Activated T-helper 17 cell treated with anti-CD3 and anti-CD28 coated beads, Interleukin-2, amount 50 U/mL, for 72 hours (primary cell): Measurements from ENCODE around the gene SMAD7. TPM values are rescaled to one million over a fixed set of nuclear protein-coding genes. Genes with fewer than 3 reads are reported as not detected.

Experiments used
- ATAC-seq: fragments of 150-1000 bp; cut with Tn5 transposase; replicated peaks from 2 replicates; pipeline ENCODE4 v1.10.0; 2021; ENCODE audit warnings: mild to moderate bottlenecking, moderate library complexity
- H3K27ac Mint-ChIP-seq: one replicate; pipeline ENCODE4 v1.8.0; 2022; ENCODE audit warnings: mixed read lengths
- H3K27me3 Mint-ChIP-seq: one replicate; pipeline ENCODE4 v1.8.0; 2022; ENCODE audit warnings: mixed read lengths
- H3K36me3 Mint-ChIP-seq: one replicate; pipeline ENCODE4 v1.8.0; 2022; ENCODE audit warnings: low read depth, mild to moderate bottlenecking, mixed read lengths
- H3K4me1 Mint-ChIP-seq: one replicate; pipeline ENCODE4 v1.8.0; 2022; ENCODE audit warnings: mixed read lengths
- H3K4me3 Mint-ChIP-seq: one replicate; pipeline ENCODE4 v1.8.0; 2022; ENCODE audit warnings: mild to moderate bottlenecking, mixed read lengths
- H3K9me3 Mint-ChIP-seq: one replicate; pipeline ENCODE4 v1.8.0; 2022; ENCODE audit warnings: mixed read lengths
- total RNA-seq, 2 donors: library from RNA; stranded (reverse); gene quantifications; one replicate each; pipeline ENCODE4 v1.2.3, GENCODE V29; 2022

Gene SMAD7
- total RNA-seq, 2 donors from 2014 or later = 23.4 to 40.7 TPM

DNA sequence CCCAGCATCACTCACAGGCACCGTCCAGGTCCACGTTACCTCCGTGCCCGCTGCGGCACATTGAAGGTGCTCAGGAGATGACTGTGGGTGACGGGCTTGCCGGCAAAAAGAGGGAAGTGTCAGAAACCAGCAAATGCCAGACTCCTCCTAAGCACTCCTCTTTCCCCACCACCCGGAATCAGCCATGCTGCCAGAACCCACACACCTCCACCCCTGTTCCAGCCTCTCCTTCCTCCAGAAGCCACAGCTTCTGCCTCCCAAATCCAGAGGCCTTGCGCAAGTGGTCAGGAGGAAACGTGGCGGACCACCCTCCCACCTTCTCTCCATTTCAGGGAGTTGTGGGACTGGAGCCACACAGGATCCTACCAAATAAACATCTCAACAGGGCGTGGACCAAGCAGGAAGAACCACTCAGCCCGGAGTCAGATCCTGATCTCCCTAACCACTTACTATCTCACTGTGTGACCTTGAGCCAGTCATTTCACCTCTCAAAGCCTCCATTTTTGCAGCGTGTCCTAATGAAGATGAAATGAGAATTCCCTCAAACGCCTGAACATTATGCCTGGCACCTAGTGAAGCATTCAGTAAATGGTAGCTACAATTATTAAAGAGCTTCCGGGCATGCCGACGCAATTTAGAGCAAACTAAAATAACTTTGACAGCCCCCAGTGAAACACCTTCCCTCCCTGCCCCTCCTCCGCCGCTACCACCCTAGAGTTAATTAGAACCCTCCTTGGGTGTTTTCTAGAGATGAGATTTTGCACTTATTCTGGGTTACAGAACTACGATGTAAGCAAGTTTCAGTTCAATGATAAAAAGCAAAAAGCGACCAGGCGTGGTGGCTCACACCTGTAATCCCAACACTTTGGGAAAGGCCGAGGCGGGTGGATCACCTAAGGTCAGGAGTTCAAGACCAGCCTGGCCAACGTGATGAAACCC lies 32.9 kb downstream of the SMAD7 start:
- Mint-ChIP-seq H3K27ac (no peak overlapping the region), H3K4me3 (no peak overlapping the region), H3K27me3 (no peaks in the 10 kb centered on the region), H3K4me1 (peaks cover 33% of the 10 kb centered on the region), H3K9me3 (no peaks in the 10 kb centered on the region), H3K36me3 (peaks cover 35% of the 10 kb centered on the region)
- no peak for ATAC-seq

DNA sequence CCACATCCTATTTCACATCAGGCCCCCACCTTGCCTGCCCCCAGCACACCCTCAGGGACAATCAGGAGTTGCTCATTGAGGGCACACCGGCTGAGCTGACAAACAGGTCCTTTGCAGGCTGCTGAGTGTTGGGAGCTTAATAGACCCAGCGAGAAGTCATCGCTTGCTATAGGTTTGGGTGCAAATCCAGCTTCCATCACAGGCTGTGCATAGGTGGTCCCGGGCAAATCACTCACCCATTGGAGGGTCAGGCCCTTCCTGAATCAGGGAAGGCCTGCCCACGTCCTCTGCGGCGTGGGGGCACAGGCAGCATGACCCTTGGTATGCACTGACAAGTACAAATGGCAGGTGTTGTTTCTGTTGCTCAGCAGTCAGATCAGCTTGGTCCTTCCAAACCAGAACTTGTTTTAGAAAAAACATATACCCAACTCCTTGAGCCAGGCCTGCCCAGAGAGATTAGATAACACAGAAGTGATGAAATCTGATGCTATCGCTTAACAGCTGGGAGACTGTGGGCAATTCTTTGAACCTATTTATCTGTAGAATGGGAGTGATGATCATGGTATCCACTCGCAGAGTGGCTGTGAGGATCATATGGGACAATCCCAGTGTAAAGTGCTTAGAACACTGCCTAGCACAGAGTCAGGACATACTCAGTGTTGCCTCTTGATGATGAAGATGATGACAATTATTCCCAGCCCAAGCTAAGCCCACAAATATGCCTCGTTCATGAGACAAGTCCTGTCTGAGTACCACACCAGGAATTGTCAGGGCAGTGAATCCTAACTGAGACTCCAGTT lies 34.9 kb downstream of the SMAD7 start:
- H3K36me3 Mint-ChIP-seq = peaks cover 16% of the 10 kb centered on the region

DNA sequence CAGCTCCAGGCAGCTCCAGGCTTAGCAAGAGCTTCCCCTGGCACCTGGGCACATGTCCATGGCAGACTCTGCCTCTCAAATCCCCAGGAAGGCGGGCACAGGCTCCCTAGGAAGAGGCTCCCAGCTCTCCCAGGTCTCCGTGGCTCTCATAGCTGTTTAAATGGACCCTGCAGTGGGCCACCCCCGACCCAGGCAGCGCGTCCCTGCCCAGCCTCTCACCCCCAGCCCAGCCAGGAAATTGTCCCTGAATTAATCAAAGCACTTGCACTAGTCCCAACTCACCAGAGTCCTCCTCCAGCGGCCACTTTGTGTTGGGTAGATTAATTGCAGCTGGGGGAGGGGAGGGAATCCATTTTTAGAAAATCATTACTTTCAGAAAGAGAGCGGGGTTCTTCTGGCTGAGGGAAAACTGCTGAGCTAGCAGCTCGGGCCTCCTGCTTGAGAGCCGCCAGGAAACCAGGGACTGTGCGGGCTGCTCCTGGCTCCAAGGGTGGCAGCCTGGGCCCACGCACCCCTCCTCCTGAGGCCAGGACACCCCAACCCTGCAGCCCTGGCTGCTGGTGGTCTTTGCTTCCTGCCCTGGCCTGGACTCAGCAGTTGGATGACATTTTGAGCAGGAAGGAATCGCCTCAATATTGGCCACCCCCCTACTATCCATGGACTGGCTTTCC lies 36.0 kb downstream of the SMAD7 start:
- H3K4me1 Mint-ChIP-seq = peaks cover 22% of the 10 kb centered on the region
- peaks cover 5% of the 10 kb centered on the region for H3K36me3 Mint-ChIP-seq
- H3K9me3 Mint-ChIP-seq = no peaks in the 10 kb centered on the region
- H3K27me3 Mint-ChIP-seq = no peaks in the 10 kb centered on the region
- no peak for ATAC-seq
- no peak overlapping the region for H3K4me3 Mint-ChIP-seq
- no peak overlapping the region for H3K27ac Mint-ChIP-seq

More for the DNA sequence above, 34.9 kb downstream of the SMAD7 start:
- Mint-ChIP-seq H3K9me3 (no peaks in the 10 kb centered on the region), H3K4me1 (peaks cover 27% of the 10 kb centered on the region), H3K4me3 (no peak overlapping the region), H3K27me3 (no peaks in the 10 kb centered on the region), H3K27ac (no peak overlapping the region)
- no peak for ATAC-seq

DNA sequence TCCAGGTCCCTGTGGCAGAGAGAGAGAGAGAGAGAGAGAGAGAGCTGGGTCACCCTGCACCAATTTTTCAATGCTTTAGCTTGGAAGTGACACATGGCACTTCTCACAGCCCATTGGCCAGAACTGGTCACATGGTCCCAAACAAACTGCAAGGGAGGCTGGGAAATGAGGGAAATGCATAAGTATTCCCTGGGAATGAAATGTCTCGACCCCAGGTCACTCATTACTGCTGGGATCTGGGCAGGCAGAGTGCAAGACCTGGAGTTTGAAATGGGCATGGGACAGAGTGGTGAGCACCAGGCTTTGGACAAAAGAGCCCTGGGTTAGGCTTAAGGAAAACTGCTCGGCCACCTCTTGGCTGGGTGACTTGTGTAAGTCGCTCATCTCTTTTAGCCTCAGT lies 37.0 kb downstream of the SMAD7 start:
- H3K4me1 Mint-ChIP-seq = peaks cover 24% of the 10 kb centered on the region
- no peak for ATAC-seq
- H3K27me3 Mint-ChIP-seq = no peaks in the 10 kb centered on the region
- peak overlapping the region; percentile 71 for H3K27ac Mint-ChIP-seq
- no peak overlapping the region for H3K4me3 Mint-ChIP-seq
- no peaks in the 10 kb centered on the region for H3K36me3 Mint-ChIP-seq
- no peaks in the 10 kb centered on the region for H3K9me3 Mint-ChIP-seq

DNA sequence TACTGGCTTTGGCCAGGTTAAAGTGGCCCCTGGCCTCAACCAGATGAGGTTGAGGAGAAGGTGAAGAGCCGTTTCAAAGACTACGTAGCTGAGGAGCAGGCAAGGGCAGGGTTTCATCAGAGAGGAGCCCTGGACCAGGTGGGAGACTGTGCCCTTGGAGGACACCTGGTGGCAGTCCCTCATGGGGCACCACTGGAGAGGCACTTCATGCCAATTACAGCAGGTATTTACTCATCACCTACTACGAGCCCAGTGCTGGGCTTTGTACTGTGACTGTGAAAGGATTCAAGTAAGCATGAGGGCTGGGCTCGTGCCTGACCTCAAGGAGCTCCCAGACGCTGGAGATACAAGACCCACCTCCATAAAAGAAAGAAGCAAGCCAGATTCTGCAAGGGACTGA lies 37.6 kb downstream of the SMAD7 start:
- Mint-ChIP-seq H3K36me3 (no peaks in the 10 kb centered on the region), H3K4me1 (peaks cover 26% of the 10 kb centered on the region), H3K4me3 (no peak overlapping the region), H3K27me3 (no peaks in the 10 kb centered on the region), H3K27ac (peak overlapping the region; percentile 71), H3K9me3 (no peaks in the 10 kb centered on the region)
- peak; percentile 95 for ATAC-seq

DNA sequence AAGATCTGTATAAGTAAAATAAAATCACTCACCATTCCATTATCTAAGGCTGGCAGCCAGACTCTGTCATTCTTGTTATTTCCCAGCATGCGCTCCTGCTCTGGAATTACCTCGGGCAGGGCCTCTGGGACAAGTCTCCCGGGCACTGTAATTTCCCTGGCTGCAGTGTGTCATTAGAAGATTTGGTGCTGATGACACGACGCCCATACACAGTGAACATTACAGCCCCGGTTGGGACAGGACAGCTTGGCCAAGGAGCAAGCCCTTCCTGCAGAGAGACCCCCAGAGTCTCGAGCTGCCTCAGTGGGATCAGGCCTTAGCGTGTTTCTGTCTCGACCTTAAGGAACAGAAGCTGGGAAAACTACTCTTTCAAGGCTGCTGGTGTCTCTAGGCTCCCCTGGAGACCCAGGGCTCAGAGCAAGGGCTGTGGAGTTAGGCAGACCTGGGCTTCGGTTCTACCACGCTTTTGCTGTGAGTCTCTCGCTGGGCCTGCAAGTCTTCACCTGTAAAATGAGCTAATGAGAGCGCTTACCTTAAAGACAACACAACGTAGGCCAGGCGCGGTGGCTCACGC lies 39.7 kb downstream of the SMAD7 start:
- ATAC-seq = no peak
- Mint-ChIP-seq H3K9me3 (no peaks in the 10 kb centered on the region), H3K4me1 (peaks cover 21% of the 10 kb centered on the region), H3K36me3 (no peaks in the 10 kb centered on the region), H3K27me3 (no peaks in the 10 kb centered on the region), H3K27ac (no peak overlapping the region), H3K4me3 (no peak overlapping the region)

DNA sequence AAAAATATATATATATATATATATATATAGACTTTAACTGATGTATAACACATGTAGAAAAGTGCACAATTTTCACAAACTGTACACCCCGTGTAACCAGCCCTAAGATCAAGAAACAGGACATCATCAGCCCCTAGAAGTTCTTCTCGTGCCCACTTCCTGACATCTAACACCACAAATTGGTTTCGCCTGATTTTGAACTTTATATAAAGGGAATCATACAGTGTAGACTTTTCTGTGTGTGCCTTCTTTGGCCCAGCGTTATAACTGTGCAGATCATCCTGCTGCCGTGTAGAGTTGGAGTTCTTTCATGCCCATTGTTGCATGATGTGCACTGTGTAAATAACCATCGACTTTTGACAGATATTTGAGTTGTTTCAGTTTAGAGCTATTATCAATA lies 41.0 kb downstream of the SMAD7 start:
- no peaks in the 10 kb centered on the region for H3K36me3 Mint-ChIP-seq
- no peaks in the 10 kb centered on the region for H3K9me3 Mint-ChIP-seq
- no peaks in the 10 kb centered on the region for H3K27me3 Mint-ChIP-seq
- H3K4me1 Mint-ChIP-seq = peaks cover 21% of the 10 kb centered on the region
- H3K4me3 Mint-ChIP-seq = no peak overlapping the region
- no peak overlapping the region for H3K27ac Mint-ChIP-seq
- peak; percentile 28 for ATAC-seq

DNA sequence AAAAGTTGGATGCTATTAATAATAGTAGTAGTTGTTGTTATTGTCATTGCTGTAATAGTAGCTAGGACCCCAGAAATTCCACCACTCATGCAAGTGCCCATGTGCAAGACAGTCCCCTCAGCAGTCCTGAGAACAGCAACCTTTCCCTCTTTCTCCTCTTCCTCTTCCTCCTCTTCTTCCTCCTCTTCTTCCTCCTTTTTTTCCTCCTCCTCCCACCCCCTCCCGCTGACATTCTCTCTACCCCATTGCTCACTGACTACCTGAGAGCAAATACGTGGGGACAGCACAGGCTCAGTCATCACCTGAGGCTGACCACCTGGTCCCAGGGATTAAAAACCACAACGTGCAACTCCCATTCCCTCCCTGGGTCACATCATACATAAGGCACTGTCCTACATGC lies 41.8 kb downstream of the SMAD7 start:
- Mint-ChIP-seq H3K4me3 (no peak overlapping the region), H3K36me3 (no peaks in the 10 kb centered on the region)

DNA sequence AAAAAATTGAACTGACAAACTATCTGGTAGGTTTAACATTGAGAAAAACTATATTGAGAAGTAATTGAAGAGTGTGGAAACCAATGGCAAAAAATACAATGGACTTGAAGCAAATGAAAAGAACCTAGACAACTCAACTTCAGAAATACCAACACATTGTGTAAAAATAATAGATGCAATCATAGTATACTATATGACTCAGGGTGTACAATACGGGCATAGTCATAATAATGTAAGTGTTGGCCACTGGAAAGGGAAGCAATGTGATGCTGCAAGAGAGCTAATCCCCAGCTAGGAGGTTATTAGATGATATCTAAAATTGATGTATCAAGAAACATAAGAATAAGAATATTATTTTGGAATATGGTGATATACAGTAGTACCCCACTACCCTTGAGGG lies 45.3 kb downstream of the SMAD7 start:
- H3K4me3 Mint-ChIP-seq = no peak overlapping the region
- ATAC-seq = no peak
- no peak overlapping the region for H3K27ac Mint-ChIP-seq
- no peaks in the 10 kb centered on the region for H3K36me3 Mint-ChIP-seq
- no peaks in the 10 kb centered on the region for H3K27me3 Mint-ChIP-seq
- peaks cover 5% of the 10 kb centered on the region for H3K9me3 Mint-ChIP-seq
- H3K4me1 Mint-ChIP-seq = peaks cover 11% of the 10 kb centered on the region

More for the DNA sequence above, 41.8 kb downstream of the SMAD7 start:
- no peak for ATAC-seq
- Mint-ChIP-seq H3K27ac (peak overlapping the region; percentile 8), H3K27me3 (no peaks in the 10 kb centered on the region), H3K9me3 (peaks cover 5% of the 10 kb centered on the region), H3K4me1 (peaks cover 21% of the 10 kb centered on the region)

DNA sequence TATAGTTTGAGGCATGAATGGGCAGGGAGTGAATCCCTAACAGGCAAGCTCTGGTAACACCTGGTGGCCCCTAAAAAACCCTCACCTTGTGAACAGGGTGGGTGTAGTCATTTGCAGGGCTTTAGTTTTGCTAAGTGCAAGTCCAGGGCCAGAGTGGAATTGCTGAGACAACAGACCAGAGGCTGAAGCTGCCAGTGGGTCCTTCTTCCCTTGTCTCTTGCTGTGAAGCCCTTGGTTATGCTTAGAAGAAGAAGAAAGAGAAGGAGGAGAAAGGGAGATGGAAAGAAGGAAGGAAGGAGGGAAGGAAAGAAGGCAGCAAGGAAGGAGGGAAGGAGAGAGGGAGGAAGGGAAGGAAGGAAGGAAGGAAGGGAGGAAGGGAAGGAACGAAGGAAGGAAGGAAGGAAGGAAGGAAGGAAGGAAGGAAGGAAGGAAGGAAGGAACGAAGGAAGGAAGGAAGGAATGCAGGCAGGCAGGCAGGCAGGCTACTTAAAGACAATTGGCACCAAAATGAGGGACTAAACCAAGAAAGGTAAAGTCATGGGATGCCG lies 45.8 kb downstream of the SMAD7 start:
- no peak for ATAC-seq
- Mint-ChIP-seq H3K27me3 (no peaks in the 10 kb centered on the region), H3K36me3 (no peaks in the 10 kb centered on the region), H3K9me3 (peaks cover 5% of the 10 kb centered on the region), H3K4me3 (no peak overlapping the region), H3K27ac (no peak overlapping the region), H3K4me1 (peaks cover 12% of the 10 kb centered on the region)

DNA sequence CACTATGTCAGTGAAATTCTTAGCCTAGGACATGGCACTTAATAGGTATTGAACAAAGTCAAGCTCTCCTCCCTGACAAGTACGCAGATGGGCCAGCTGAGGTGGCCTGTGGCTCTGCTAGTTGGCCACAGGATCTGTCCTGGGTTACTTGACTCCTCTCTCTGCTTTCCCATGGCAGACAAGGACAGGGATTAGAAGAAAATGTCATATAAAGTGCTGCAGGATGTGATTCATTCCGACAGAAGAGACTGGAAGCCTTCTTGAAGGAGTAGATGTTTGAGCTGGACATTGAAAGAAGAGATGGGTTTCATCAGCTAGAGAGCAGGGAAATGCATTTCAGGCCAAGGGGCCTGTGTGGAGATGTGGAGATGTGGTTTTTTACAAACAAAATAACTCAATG lies 46.7 kb downstream of the SMAD7 start:
- H3K36me3 Mint-ChIP-seq = no peaks in the 10 kb centered on the region
- H3K27me3 Mint-ChIP-seq = no peaks in the 10 kb centered on the region
- no peak overlapping the region for H3K4me3 Mint-ChIP-seq
- peaks cover 13% of the 10 kb centered on the region for H3K4me1 Mint-ChIP-seq
- peaks cover 5% of the 10 kb centered on the region for H3K9me3 Mint-ChIP-seq
- ATAC-seq = no peak
- H3K27ac Mint-ChIP-seq = no peak overlapping the region

DNA sequence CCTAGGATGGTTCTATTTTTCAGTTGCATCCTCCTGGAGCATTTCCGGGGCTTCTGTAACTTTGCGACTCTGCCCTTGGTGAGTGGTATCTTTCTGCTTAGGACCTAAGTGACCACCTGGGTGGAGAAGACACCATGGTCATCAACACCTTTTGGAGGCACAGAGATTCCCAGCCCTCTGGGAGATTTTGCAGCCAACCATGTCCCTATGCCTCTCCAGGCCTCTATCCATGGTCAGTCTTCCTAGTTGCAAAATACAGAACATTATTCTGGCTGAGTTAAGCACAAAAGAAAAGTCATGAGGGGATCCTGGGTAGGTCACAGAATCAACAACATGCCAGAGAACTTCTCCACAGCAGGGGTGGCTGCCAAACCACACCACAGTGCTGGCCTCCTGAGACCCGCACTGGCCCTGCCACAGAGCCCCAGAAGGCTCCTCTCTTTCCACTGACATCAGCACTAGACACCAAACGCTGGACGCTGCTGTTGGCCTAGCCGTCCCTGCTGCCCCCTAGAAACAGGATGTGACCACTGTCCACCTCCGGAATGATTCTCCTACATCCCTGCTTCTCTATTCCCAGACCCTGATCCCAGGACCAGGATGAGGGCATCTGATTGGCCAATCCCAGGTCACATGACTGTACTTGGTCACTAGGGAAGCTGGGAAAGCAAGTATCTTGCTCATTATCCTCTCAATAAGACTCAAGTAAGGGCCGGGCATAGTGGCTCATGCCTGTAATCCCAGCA lies 47.7 kb downstream of the SMAD7 start:
- H3K4me1 Mint-ChIP-seq = peaks cover 8% of the 10 kb centered on the region
- H3K36me3 Mint-ChIP-seq = no peaks in the 10 kb centered on the region
- no peaks in the 10 kb centered on the region for H3K27me3 Mint-ChIP-seq
- H3K4me3 Mint-ChIP-seq = no peak overlapping the region
- peaks cover 5% of the 10 kb centered on the region for H3K9me3 Mint-ChIP-seq
- no peak overlapping the region for H3K27ac Mint-ChIP-seq
- ATAC-seq = no peak

DNA sequence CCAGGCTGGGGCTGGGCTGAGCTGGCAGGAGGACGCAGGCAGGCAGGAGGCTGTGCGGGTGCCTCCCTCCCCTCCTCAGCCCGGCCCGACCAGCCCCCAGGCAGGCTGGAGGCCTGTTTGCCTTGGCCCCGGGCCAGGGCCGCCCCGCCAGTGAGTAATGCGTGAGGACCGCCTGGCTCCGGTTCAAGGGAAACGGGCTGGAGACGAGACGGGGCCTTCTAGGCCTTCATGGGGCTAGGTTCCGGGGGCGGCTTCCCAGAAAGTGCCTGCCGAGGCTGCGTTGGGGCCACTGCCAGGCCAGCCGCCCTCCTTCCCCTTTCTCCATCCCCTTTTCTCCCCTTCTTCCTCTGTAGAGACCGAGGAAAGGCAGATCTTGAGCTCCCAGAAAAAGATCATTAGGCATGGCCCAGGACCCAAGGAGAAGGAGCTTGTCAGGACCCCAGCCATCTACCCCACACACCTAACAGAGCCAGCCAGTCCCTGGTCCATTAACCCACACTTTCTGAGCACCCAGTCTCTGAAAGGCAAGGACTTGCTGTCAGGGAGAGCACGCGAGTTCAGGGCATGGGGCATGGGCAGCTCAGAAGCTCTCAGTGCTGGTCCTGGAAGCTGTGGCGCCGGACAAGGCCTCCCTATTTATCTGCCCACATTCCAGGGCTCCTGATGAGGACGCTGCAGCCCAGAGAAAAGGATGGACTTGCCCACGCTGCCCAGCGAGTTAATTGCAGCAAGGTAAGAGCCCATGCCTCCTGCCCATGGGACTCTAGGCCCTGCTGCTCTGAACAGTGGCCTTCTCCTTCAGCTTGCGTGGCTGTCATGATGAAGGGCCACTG lies 48.5 kb downstream of the SMAD7 start:
- no peak for ATAC-seq
- Mint-ChIP-seq H3K36me3 (no peaks in the 10 kb centered on the region), H3K9me3 (peaks cover 5% of the 10 kb centered on the region), H3K27ac (no peak overlapping the region), H3K4me1 (peaks cover 8% of the 10 kb centered on the region), H3K4me3 (no peak overlapping the region), H3K27me3 (no peaks in the 10 kb centered on the region)
